ENCODE data around the gene SMOC2.

Gene SMOC2

DNA sequence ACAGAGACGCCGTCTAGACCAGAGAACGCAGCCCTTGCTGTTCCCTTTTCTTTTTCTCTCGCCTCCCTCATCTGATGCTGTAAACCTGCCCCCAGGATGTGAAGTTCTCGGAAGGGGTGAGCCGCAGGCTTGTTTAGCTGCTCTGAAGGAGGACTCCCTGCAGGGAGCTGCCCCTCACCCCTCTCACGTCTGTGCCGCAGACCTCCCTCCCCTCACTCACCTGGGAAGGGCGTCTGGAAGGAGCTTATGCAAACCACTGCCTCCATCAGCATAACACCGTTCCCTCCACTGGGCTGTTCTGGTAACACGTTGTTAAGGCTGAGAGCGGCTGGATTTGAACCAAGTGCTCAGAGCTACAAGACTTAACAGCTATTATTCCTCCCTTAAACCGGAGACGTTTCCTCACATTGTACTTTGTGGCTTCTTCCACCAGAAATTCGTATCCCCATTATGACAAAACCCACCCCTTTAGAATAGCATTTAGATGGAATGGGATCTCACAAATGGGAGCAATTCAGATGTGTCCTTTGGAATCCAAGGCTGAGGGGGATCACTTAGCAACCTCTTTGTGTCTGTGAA is 99.8 kb downstream of the SMOC2 start:
- Histone ChIP-seq H3K36me3 (ENCODE audit: control insufficient read depth, insufficient read depth, low read length) (no peaks in the 10 kb centered on the region), H3K27me3 (ENCODE audit: control insufficient read depth, insufficient read depth, low read length) (no peaks in the 10 kb centered on the region), H3K27ac (ENCODE audit: low read depth, low read length) (no peak overlapping the region), H3K9me3 (ENCODE audit: control insufficient read depth, insufficient read depth, low read depth, low read length) (no peaks in the 10 kb centered on the region), H3K4me1 (ENCODE audit: control insufficient read depth, insufficient read depth, low read length) (peaks cover 30% of the 10 kb centered on the region), H3K9ac (ENCODE audit: low read length) (no peak overlapping the region), H3K4me3 (ENCODE audit: low read depth, low read length) (no peak overlapping the region)

DNA sequence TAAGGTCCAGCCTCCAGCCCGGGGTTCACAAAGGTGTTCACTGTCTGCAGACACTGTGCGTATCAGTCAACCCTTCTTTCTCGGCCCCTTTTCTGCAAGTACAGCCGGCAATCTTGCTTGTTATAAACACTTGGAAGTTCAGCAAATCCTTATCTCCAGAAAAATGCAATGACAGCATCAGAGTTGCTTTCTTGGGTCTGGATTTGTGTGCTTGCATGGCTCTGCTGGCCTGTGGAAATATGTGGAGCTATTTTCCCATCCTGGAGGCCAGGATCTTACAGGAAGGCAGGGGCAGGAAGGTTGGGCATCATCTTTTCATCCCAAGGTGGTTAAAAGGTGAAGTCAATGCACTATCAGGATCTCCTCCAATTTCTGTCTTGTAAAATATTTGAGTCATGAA is 100.3 kb downstream of the SMOC2 start:
- no peaks in the 10 kb centered on the region for H3K27me3 ChIP-seq (ENCODE audit: control insufficient read depth, insufficient read depth, low read length)
- no peaks in the 10 kb centered on the region for H3K36me3 ChIP-seq (ENCODE audit: control insufficient read depth, insufficient read depth, low read length)
- H3K4me3 ChIP-seq (ENCODE audit: low read depth, low read length) = no peak overlapping the region
- H3K4me1 ChIP-seq (ENCODE audit: control insufficient read depth, insufficient read depth, low read length) = peaks cover 30% of the 10 kb centered on the region
- no peak overlapping the region for H3K27ac ChIP-seq (ENCODE audit: low read depth, low read length)
- H3K9me3 ChIP-seq (ENCODE audit: control insufficient read depth, insufficient read depth, low read depth, low read length) = no peaks in the 10 kb centered on the region
- no peak overlapping the region for H3K9ac ChIP-seq (ENCODE audit: low read length)

DNA sequence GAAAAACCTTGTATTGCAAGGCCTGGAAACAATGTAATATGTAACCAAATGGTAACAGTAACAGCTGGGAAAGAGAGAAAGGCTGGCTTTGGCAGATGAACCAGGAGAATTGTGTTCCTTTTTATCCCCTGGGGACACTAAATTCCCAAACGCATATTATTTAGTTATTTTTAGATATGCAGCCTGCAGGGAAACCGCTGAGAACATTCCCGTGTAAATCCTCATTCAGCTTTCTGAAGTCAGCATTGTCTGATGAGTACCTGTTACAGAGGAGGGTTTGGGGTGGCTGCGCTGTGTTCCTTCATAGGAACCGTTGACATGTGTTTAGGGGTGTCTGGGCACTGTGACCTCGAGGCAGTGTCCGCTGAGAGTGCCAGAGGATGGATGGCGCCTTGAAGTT is 101.3 kb downstream of the SMOC2 start:
- Histone ChIP-seq H3K27ac (ENCODE audit: low read depth, low read length) (no peak overlapping the region), H3K27me3 (ENCODE audit: control insufficient read depth, insufficient read depth, low read length) (no peaks in the 10 kb centered on the region), H3K4me1 (ENCODE audit: control insufficient read depth, insufficient read depth, low read length) (peaks cover 30% of the 10 kb centered on the region), H3K4me3 (ENCODE audit: low read depth, low read length) (no peak overlapping the region), H3K9me3 (ENCODE audit: control insufficient read depth, insufficient read depth, low read depth, low read length) (no peaks in the 10 kb centered on the region), H3K36me3 (ENCODE audit: control insufficient read depth, insufficient read depth, low read length) (no peaks in the 10 kb centered on the region), H3K9ac (ENCODE audit: low read length) (no peak overlapping the region)

DNA sequence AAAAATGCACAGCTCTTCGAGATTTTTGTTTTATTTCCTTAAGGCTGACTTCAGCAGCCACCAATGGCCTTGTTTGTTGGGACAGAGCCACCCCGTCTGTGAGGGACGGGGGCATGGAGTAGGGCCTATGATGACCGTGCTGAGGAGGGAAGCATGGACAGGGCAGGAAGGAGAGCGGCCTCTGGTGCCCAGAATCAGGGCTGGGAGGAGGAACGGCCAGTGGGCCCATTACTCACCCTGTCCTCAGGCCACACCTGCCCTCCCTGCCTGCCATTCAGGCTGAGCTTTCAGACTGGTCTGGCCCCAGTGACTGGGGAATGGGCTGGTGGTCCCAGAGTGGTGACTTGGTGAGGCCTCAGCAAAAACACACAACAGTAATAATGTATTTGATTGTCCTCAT is 104.4 kb downstream of the SMOC2 start:
- no peak overlapping the region for H3K27ac ChIP-seq (ENCODE audit: low read depth, low read length)
- no peaks in the 10 kb centered on the region for H3K27me3 ChIP-seq (ENCODE audit: control insufficient read depth, insufficient read depth, low read length)
- H3K4me3 ChIP-seq (ENCODE audit: low read depth, low read length) = no peak overlapping the region
- no peak overlapping the region for H3K9ac ChIP-seq (ENCODE audit: low read length)
- no peaks in the 10 kb centered on the region for H3K36me3 ChIP-seq (ENCODE audit: control insufficient read depth, insufficient read depth, low read length)
- no peaks in the 10 kb centered on the region for H3K9me3 ChIP-seq (ENCODE audit: control insufficient read depth, insufficient read depth, low read depth, low read length)
- H3K4me1 ChIP-seq (ENCODE audit: control insufficient read depth, insufficient read depth, low read length) = peaks cover 21% of the 10 kb centered on the region

DNA sequence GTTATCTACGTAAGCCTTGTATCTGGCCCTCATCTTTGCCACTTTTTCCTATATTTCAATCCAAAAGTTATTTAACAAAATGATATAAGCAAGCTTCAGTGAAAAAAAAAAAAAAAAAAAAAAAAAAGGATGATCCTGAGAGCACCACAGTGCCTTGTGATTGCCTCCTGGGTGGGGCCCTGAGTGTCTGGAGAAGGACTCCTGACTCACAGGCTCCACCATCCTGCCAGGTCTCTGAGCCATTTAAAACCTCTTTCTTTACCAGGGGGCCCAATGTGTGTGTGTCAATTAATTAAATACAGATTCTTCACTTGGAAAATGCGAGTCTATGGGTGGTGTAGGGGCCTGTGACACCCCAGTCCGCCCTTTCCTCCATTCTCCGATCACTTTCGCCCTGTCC is 105.2 kb downstream of the SMOC2 start:
- H3K4me1 ChIP-seq (ENCODE audit: control insufficient read depth, insufficient read depth, low read length) = peaks cover 14% of the 10 kb centered on the region; the same call in 1 of the 2 replicates
- H3K27ac ChIP-seq (ENCODE audit: low read depth, low read length) = no peak overlapping the region
- no peak overlapping the region for H3K9ac ChIP-seq (ENCODE audit: low read length)
- H3K9me3 ChIP-seq (ENCODE audit: control insufficient read depth, insufficient read depth, low read depth, low read length) = peaks cover 3% of the 10 kb centered on the region; the same call in 1 of the 2 replicates
- no peaks in the 10 kb centered on the region for H3K36me3 ChIP-seq (ENCODE audit: control insufficient read depth, insufficient read depth, low read length)
- H3K4me3 ChIP-seq (ENCODE audit: low read depth, low read length) = no peak overlapping the region
- no peaks in the 10 kb centered on the region for H3K27me3 ChIP-seq (ENCODE audit: control insufficient read depth, insufficient read depth, low read length)

DNA sequence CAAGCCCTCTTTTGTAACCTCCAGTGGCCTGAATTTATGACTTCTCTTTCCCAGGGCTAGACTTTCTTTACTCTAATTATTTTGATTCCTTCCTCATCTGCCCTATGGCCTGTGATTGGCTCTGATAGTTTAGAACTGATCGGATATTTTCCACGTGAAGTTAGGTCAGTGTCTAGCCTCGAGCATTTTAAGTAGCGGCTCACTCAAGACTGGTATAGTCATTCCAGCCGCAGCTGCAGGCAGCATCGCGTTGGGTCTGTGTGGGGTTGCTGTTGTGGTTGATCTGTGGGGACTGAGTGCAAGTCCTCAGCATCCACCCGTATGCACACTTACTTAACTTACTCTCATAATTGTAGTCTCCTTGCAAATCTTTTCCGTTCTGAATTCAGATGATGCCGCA is 105.7 kb downstream of the SMOC2 start:
- no peak overlapping the region for H3K27ac ChIP-seq (ENCODE audit: low read depth, low read length)
- no peaks in the 10 kb centered on the region for H3K27me3 ChIP-seq (ENCODE audit: control insufficient read depth, insufficient read depth, low read length)
- H3K4me1 ChIP-seq (ENCODE audit: control insufficient read depth, insufficient read depth, low read length) = peaks cover 8% of the 10 kb centered on the region; the same call in 1 of the 2 replicates
- H3K4me3 ChIP-seq (ENCODE audit: low read depth, low read length) = no peak overlapping the region
- peaks cover 4% of the 10 kb centered on the region; the same call in 1 of the 2 replicates for H3K9me3 ChIP-seq (ENCODE audit: control insufficient read depth, insufficient read depth, low read depth, low read length)
- no peak overlapping the region for H3K9ac ChIP-seq (ENCODE audit: low read length)
- no peaks in the 10 kb centered on the region for H3K36me3 ChIP-seq (ENCODE audit: control insufficient read depth, insufficient read depth, low read length)

DNA sequence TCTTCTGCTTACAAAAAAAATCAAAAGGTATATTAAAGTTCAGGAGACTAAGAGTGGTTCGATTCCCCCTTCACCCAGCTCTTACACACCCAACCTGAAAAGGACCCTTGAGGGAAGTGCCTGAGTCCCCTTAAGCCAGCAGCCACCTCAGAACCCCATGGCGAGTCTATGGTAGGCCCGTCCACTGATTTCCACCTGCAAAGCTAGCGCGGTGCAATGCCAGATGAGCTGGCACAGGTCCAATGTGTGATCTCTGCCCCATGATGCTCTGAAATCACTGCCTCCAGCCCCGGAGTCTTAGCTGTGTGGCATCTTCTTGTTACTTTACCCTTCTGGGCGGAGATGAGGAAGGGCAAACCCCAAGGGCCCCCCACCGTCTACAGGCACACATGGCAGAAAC is 109.3 kb downstream of the SMOC2 start:
- H3K27me3 ChIP-seq (ENCODE audit: control insufficient read depth, insufficient read depth, low read length) = no peaks in the 10 kb centered on the region
- no peaks in the 10 kb centered on the region for H3K36me3 ChIP-seq (ENCODE audit: control insufficient read depth, insufficient read depth, low read length)
- H3K9me3 ChIP-seq (ENCODE audit: control insufficient read depth, insufficient read depth, low read depth, low read length) = peaks cover 4% of the 10 kb centered on the region; the same call in 1 of the 2 replicates
- no peak overlapping the region for H3K9ac ChIP-seq (ENCODE audit: low read length)
- no peak overlapping the region for H3K27ac ChIP-seq (ENCODE audit: low read depth, low read length)
- no peak overlapping the region for H3K4me3 ChIP-seq (ENCODE audit: low read depth, low read length)
- no peaks in the 10 kb centered on the region for H3K4me1 ChIP-seq (ENCODE audit: control insufficient read depth, insufficient read depth, low read length)

DNA sequence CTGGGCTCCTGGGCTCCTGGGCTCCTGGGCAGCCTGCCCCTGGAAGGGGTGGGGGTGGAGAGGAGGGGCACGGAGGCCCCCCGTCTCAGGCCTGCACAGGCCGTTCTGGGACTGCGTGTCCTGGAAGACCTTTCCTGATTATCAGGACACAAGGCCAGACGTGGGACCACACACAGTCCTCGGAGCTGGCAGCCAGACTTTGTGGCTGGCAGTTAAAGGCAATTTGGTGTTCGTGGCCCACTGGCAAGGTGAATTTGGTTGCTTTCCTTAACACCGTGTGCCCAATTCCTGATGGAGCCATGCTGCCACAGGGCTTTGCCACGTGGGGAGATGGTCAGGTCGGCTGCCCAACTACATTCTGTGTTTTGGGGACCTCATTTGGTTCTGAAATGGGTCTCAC is 113.5 kb downstream of the SMOC2 start:
- no peak overlapping the region for H3K27ac ChIP-seq (ENCODE audit: low read depth, low read length)
- H3K27me3 ChIP-seq (ENCODE audit: control insufficient read depth, insufficient read depth, low read length) = no peaks in the 10 kb centered on the region
- H3K9ac ChIP-seq (ENCODE audit: low read length) = no peak overlapping the region
- no peaks in the 10 kb centered on the region for H3K4me1 ChIP-seq (ENCODE audit: control insufficient read depth, insufficient read depth, low read length)
- no peak overlapping the region for H3K4me3 ChIP-seq (ENCODE audit: low read depth, low read length)
- H3K36me3 ChIP-seq (ENCODE audit: control insufficient read depth, insufficient read depth, low read length) = no peaks in the 10 kb centered on the region
- H3K9me3 ChIP-seq (ENCODE audit: control insufficient read depth, insufficient read depth, low read depth, low read length) = peaks cover 4% of the 10 kb centered on the region; the same call in 1 of the 2 replicates

DNA sequence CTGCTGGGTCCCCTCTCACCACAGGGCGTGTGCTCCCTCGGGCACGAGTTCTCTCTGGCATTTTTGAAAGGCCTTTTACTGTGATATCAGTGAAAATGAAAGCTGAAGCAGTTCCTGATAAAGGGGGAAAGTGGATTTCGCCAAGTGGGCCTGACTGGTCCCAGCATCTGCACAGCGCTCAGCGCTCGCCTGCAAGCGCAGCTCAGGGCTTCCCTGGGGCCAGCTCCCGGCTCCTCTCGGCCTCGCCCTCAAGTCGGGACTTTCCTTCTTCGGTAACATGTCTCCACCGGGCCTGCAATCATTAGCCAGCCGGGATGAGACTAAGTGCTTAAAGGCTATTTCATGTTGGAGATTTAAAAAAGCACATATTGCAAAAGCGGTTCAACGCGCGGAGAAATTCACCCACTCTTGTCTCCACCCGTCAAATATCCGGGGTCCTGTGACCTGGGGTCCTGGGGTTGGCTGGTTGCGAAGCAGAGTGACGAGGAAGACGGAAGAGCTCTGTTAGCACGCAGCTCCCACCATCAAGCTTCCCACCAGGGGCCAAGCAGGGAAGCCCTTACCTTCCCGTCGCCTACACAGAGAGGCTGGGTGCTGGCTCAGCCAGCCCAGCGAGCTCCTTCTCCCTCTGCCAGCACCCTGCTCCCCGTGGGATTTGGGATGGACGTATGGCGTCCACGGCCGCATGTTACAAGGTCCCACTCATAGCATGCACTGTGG is 114.1 kb downstream of the SMOC2 start:
- H3K9ac ChIP-seq (ENCODE audit: low read length) = no peak overlapping the region

DNA sequence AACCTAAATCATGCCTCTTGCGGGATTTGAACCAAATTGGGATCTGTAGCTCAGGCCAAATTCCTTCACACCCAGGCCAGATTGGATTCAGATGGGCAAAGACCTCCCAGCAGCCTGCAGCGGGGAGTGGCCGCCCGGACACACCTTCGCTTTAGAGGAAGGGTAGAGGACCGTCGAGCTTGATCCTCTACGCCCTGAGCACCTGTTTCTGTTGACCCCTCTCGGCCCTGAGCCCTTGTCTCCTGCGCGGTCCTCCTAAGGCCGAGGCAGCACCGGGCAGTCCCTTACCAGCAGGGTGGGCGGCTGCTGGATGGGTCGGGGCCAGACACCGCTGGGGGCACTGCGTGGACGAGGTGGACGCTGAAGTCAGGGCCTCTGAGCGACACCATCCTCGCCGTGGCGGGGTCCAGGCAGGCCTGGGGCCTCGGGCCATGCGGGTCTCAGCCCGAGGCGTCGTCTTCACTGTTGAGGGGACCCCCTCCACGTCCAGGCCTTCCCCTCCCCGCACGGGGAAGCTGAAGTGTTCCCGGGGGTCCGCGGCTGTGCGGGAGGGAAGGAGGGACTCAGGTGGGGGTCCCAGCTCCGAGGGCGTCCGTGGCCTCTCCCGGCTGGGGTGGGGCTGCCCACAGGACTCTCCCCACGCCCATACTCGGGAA is 114.8 kb downstream of the SMOC2 start:
- no peak overlapping the region for H3K27ac ChIP-seq (ENCODE audit: low read depth, low read length)
- H3K9me3 ChIP-seq (ENCODE audit: control insufficient read depth, insufficient read depth, low read depth, low read length) = peaks cover 4% of the 10 kb centered on the region; the same call in 1 of the 2 replicates
- no peak overlapping the region for H3K4me3 ChIP-seq (ENCODE audit: low read depth, low read length)
- no peaks in the 10 kb centered on the region for H3K4me1 ChIP-seq (ENCODE audit: control insufficient read depth, insufficient read depth, low read length)
- H3K27me3 ChIP-seq (ENCODE audit: control insufficient read depth, insufficient read depth, low read length) = no peaks in the 10 kb centered on the region
- H3K36me3 ChIP-seq (ENCODE audit: control insufficient read depth, insufficient read depth, low read length) = no peaks in the 10 kb centered on the region
- H3K9ac ChIP-seq (ENCODE audit: low read length) = no peak overlapping the region

More for the DNA sequence above, 114.1 kb downstream of the SMOC2 start:
- Histone ChIP-seq H3K27me3 (ENCODE audit: control insufficient read depth, insufficient read depth, low read length) (no peaks in the 10 kb centered on the region), H3K4me3 (ENCODE audit: low read depth, low read length) (no peak overlapping the region), H3K36me3 (ENCODE audit: control insufficient read depth, insufficient read depth, low read length) (no peaks in the 10 kb centered on the region), H3K27ac (ENCODE audit: low read depth, low read length) (no peak overlapping the region), H3K9me3 (ENCODE audit: control insufficient read depth, insufficient read depth, low read depth, low read length) (peaks cover 4% of the 10 kb centered on the region; the same call in 1 of the 2 replicates), H3K4me1 (ENCODE audit: control insufficient read depth, insufficient read depth, low read length) (no peaks in the 10 kb centered on the region)

DNA sequence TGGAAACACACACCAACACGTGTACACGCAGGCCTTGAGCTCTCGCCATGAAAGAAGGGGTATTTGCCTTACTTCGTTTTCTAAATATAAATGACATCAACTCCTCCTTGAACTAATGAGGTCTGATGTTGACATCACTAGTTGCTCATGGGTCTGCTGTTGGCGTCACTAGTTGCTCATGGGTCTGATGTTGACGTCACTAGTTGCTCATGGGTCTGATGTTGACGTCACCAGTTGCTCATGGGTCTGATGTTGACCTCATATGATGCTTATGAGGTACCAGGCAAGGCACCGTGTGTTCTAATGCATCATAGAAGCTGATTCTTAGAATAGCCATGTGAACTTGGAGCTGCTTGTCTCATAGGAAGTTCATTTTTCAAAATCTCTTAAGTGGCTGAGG is 116.5 kb downstream of the SMOC2 start:
- Histone ChIP-seq H3K4me1 (ENCODE audit: control insufficient read depth, insufficient read depth, low read length) (no peaks in the 10 kb centered on the region), H3K9ac (ENCODE audit: low read length) (no peak overlapping the region), H3K9me3 (ENCODE audit: control insufficient read depth, insufficient read depth, low read depth, low read length) (no peaks in the 10 kb centered on the region), H3K27ac (ENCODE audit: low read depth, low read length) (no peak overlapping the region), H3K4me3 (ENCODE audit: low read depth, low read length) (no peak overlapping the region), H3K27me3 (ENCODE audit: control insufficient read depth, insufficient read depth, low read length) (no peaks in the 10 kb centered on the region), H3K36me3 (ENCODE audit: control insufficient read depth, insufficient read depth, low read length) (no peaks in the 10 kb centered on the region)

Measured in HUES6 (cell line).